GM23248 (cell line): Measurements from ENCODE around the gene CDKAL1. TPM values are rescaled to one million over a fixed set of nuclear protein-coding genes. Genes with fewer than 3 reads are reported as not detected.

ENCODE experiments used
- DNase-seq: peaks from one replicate; pipeline ENCODE4 v3.0.0-alpha.2; 2015
- H2AFZ ChIP-seq: fragments of 200-600 bp; sonication (generic); 2 replicates; pipeline ENCODE4 v1.6.1; 2016; ENCODE audit warnings: antibody characterized with exemption
- H3F3A ChIP-seq: fragments of 200-600 bp; sonication (generic); 2 replicates; pipeline ENCODE4 v1.6.1; 2016; ENCODE audit warnings: mild to moderate bottlenecking, antibody characterized with exemption, mixed run types; ENCODE audit not compliant: insufficient read depth
- H3K27ac ChIP-seq: fragments of 200-600 bp; sonication (generic); 2 replicates; pipeline ENCODE4 v1.5.1; 2016; ENCODE audit warnings: mild to moderate bottlenecking
- H3K27me3 ChIP-seq: fragments of 200-600 bp; sonication (generic); replicated peaks from 2 replicates; pipeline ENCODE4 v1.6.1; 2016; ENCODE audit warnings: mild to moderate bottlenecking; ENCODE audit not compliant: insufficient read depth
- H3K36me3 ChIP-seq: fragments of 200-600 bp; sonication (generic); 2 replicates; pipeline ENCODE4 v1.6.1; 2016; ENCODE audit warnings: low read depth, mild to moderate bottlenecking
- H3K4me1 ChIP-seq: fragments of 200-600 bp; sonication (generic); 2 replicates; pipeline ENCODE4 v1.6.1; 2016; ENCODE audit warnings: mild to moderate bottlenecking; ENCODE audit not compliant: insufficient read depth
- H3K4me2 ChIP-seq: fragments of 200-600 bp; sonication (generic); one replicate; pipeline ENCODE4 v1.6.1; 2016; ENCODE audit warnings: mild to moderate bottlenecking; ENCODE audit not compliant: unreplicated experiment
- H3K4me3 ChIP-seq: fragments of 200-600 bp; sonication (generic); 2 replicates; pipeline ENCODE4 v1.5.1; 2016; ENCODE audit warnings: mild to moderate bottlenecking
- H3K79me2 ChIP-seq: fragments of 200-600 bp; sonication (generic); 2 replicates; pipeline ENCODE4 v1.6.1; 2016; ENCODE audit warnings: mild to moderate bottlenecking; ENCODE audit not compliant: insufficient read depth
- H3K9ac ChIP-seq: fragments of 200-600 bp; sonication (generic); 2 replicates; pipeline ENCODE4 v1.6.1; 2016; ENCODE audit warnings: mild to moderate bottlenecking
- H3K9me2 ChIP-seq: fragments of 200-600 bp; sonication (generic); 2 replicates; pipeline ENCODE4 v1.6.1; 2016; ENCODE audit warnings: mixed run types, mild to moderate bottlenecking, moderate library complexity; ENCODE audit not compliant: insufficient read depth
- H3K9me3 ChIP-seq: fragments of 200-600 bp; sonication (generic); one replicate; pipeline ENCODE4 v1.6.1; 2017; ENCODE audit warnings: low read depth
- H4K20me1 ChIP-seq: fragments of 200-600 bp; sonication (generic); 2 replicates; pipeline ENCODE4 v1.6.0; 2016; ENCODE audit not compliant: insufficient read depth
- EZH2 ChIP-seq: fragments of 200-600 bp; sonication (generic); IDR thresholded peaks from 2 replicates; pipeline ENCODE4 v1.6.1; 2018; ENCODE audit warnings: antibody characterized with exemption, mild to moderate bottlenecking; ENCODE audit not compliant: insufficient read depth, poor library complexity, severe bottlenecking
- EZH2phosphoT487 ChIP-seq: fragments of 200-600 bp; sonication (generic); IDR thresholded peaks from 2 replicates; pipeline ENCODE4 v1.6.1; 2018; ENCODE audit warnings: antibody characterized with exemption, moderate library complexity, mild to moderate bottlenecking, low read depth; ENCODE audit not compliant: insufficient read depth
- WGBS, 2 experiments: methylation state at CpG; one replicate each; pipeline ENCODE4 v1.1.6; 2015 to 2017; ENCODE audit warnings: low lambda C conversion rate in 2 of 2, low coverage in 1 of 2; ENCODE audit errors: missing lambda C conversion rate in 2 of 2; 5-methylcytosine and 5-hydroxymethylcytosine counted together
- in situ Hi-C: fragments of 300-500 bp; cut with MboI; formaldehyde crosslinking; loops from 2 replicates; pipeline ENCODE4 v1.15.0; 2020
- polyA plus RNA-seq: library from polyadenylated mRNA; unstranded; fragments of >200 nt; fragmentation: Nextera tagmentation; extraction: Ambion mirVana; gene quantifications from 2 replicates; pipeline ENCODE4 v1.2.1, GENCODE V29; 2016
- total RNA-seq: library from RNA; depleted of rRNA; stranded (reverse); fragments of >200 nt; shearing (Covaris generic); gene quantifications from 2 replicates; pipeline ENCODE4 v1.2.3, GENCODE V29; 2014

CDKAL1 gene
- total and polyA plus RNA-seq, 2 experiments from 2014 or later, result 7.5 to 10.8 TPM

DNA sequence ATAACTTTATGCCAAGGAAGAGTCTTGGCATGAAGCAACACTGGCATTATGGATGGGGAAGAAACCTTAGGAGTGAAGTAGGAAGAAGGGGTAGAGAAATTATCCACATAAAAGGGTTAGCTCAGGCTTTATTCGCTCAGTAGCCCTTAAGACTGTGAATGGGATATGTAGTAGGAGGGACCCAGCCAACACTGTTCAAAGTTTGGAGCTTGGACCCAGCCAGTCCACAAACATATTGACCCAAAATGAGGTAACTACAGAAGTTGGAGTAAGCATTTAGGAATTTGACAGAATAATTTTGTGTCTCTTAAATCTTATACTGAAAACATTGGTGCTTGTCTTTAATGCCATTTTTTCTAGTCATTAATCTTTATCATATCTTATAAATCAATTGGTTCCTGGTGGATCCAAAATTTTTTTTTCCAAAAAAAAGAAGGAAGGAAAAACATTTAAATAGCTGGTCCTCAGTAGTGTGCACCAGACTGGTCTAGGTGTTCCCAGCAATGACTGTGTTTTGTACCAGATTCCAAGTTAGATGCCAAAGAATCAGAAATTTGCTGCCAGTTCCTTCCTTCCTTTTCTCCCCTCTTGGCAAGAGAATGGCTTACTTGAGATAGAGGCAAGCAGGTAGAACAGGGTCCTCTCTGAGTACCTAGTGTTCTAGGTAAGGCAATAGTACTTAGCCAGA lies 607.5 kb downstream of the CDKAL1 start:
- H4K20me1 ChIP-seq, result no peaks in the 10 kb centered on the region
- no peaks in the 10 kb centered on the region for H3K9me2 ChIP-seq
- WGBS, 2 experiments, result 90 to 100% methylated on average over 1 of the region's 1 CpG
- TF ChIP-seq EZH2phosphoT487, result no peak
- in situ Hi-C loops, result no loop called here
- H3K27me3 ChIP-seq, result no peaks in the 10 kb centered on the region
- no peaks in the 10 kb centered on the region for H3K4me1 ChIP-seq
- DNase-seq, result no peak
- no peaks in the 10 kb centered on the region for H3K79me2 ChIP-seq
- no peaks in the 10 kb centered on the region for H3K36me3 ChIP-seq
- no peak overlapping the region for H3K9ac ChIP-seq
- H3K27ac ChIP-seq, result no peak overlapping the region
- H3K4me2 ChIP-seq, result no peak overlapping the region
- H3K4me3 ChIP-seq, result no peak overlapping the region
- H3F3A ChIP-seq, result no peaks in the 10 kb centered on the region
- H3K9me3 ChIP-seq, result no peaks in the 10 kb centered on the region
- H2AFZ ChIP-seq, result no peak overlapping the region

DNA sequence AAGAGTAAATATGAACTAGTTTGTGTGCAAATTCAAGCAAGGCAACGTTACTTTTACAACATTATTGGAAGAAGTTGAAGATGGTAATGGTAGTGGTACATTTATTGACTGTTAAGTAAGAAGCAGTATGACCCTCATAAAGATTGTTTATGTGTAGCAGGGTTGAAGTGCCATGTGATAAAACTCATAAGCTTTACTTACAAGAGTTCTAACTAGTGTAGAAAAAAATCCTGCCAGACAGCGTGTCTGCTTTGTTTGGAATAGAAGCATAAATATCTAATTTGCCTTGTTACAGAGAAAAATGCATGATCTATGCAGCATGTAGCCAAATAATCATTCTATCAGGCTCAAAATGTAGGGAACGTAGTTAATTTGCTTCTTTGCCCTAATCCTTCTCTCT lies 608.5 kb downstream of the CDKAL1 start:
- H3K27me3 ChIP-seq, result no peaks in the 10 kb centered on the region
- 68 to 70% methylated on average over 3 of the region's 3 CpGs for WGBS, 2 experiments
- no peaks in the 10 kb centered on the region for H3K4me1 ChIP-seq
- DNase-seq, result no peak
- no peak for TF ChIP-seq EZH2
- TF ChIP-seq EZH2phosphoT487, result no peak
- in situ Hi-C loops, result no loop called here
- H3K36me3 ChIP-seq, result no peaks in the 10 kb centered on the region
- H2AFZ ChIP-seq, result no peak overlapping the region
- no peaks in the 10 kb centered on the region for H3K9me2 ChIP-seq
- no peak overlapping the region for H3K27ac ChIP-seq
- H3F3A ChIP-seq, result no peaks in the 10 kb centered on the region
- H3K4me3 ChIP-seq, result no peak overlapping the region
- no peak overlapping the region for H3K4me2 ChIP-seq
- no peaks in the 10 kb centered on the region for H3K79me2 ChIP-seq
- H3K9me3 ChIP-seq, result no peaks in the 10 kb centered on the region
- H4K20me1 ChIP-seq, result no peaks in the 10 kb centered on the region
- H3K9ac ChIP-seq, result no peak overlapping the region

DNA sequence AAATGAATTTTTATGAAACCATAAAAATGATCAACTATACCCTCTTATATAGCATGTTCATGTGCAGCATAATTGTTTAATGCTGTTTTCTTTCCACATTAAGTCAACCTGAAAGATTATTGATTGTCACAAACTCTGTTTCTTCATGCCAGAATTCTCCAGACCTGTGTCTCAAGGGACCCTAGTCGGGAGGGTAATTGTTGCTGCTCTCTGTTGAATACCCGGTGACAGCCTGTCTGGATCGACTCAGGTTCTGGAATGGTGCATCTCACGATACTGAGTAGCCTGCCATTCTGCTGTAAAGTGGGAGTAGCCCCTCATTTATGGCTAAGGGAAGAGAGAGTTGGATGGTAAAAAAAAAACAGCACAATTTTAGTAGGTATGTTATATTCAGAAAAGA lies 609.4 kb downstream of the CDKAL1 start:
- DNase-seq, result no peak
- Histone ChIP-seq H3K4me3 (no peak overlapping the region), H4K20me1 (no peaks in the 10 kb centered on the region), H3K79me2 (no peaks in the 10 kb centered on the region), H3K27me3 (no peaks in the 10 kb centered on the region), H3K27ac (no peak overlapping the region), H3K9me2 (no peaks in the 10 kb centered on the region), H3K4me1 (no peaks in the 10 kb centered on the region), H3K9ac (no peak overlapping the region), H2AFZ (no peak overlapping the region), H3F3A (no peaks in the 10 kb centered on the region), H3K9me3 (no peaks in the 10 kb centered on the region), H3K36me3 (no peaks in the 10 kb centered on the region), H3K4me2 (no peak overlapping the region)
- in situ Hi-C loops, result no loop called here
- WGBS, 2 experiments, result 62 to 65% methylated on average over 4 of the region's 4 CpGs
- TF ChIP-seq EZH2 (no peak), EZH2phosphoT487 (no peak)

DNA sequence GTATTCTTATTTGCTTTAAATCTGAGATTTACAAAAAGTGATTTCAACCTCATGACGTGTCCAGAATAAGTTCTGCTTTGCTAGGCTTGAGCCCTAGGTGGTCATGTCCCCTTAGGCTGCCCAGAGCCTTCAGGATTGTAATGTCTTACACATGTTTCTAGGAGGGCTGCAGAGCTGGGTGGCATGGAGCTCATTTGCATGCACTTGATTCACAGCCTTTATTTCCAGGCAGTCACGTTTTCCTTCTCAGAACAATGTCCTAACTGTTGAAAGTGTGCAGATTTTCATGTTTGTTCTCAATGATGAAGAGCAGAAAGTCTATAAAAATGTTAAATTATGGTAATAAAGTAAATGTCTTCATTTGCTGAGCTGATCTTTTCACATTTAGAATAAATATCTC lies 610.7 kb downstream of the CDKAL1 start:
- WGBS, 2 experiments, result 95 to 98% methylated on average over 2 of the region's 2 CpGs
- Histone ChIP-seq H3K27ac (no peak overlapping the region), H3K4me3 (no peak overlapping the region), H3K9ac (no peak overlapping the region), H3K9me3 (no peaks in the 10 kb centered on the region), H3K36me3 (no peaks in the 10 kb centered on the region), H3K79me2 (no peaks in the 10 kb centered on the region), H3K27me3 (no peaks in the 10 kb centered on the region), H3K4me2 (no peak overlapping the region), H3F3A (no peaks in the 10 kb centered on the region), H4K20me1 (no peaks in the 10 kb centered on the region), H3K4me1 (no peaks in the 10 kb centered on the region), H3K9me2 (no peaks in the 10 kb centered on the region), H2AFZ (no peak overlapping the region)
- no peak for DNase-seq
- no peak for TF ChIP-seq EZH2
- no peak for TF ChIP-seq EZH2phosphoT487
- in situ Hi-C loops, result no loop called here

DNA sequence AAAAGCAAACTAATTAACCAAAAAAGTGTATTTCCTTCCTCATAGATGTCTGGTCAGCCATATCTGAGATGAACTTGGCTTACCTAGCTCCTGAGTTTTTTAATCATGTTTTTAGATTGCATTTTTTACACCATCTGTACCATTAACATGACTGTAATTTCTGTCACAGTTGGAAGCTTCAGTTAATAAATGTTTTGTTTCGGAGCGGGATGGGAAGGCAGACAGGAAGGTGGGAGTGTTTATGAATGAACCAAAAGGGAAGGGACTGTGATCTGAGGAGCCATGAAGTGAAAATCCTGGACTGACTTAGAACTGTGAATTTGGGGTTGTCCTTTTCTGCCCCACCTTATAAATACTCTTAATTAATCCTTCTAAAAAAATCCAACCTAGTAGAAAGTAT lies 613.7 kb downstream of the CDKAL1 start:
- Histone ChIP-seq H3K4me2 (no peak overlapping the region), H3K4me1 (no peaks in the 10 kb centered on the region), H3F3A (no peaks in the 10 kb centered on the region), H3K79me2 (no peaks in the 10 kb centered on the region), H3K4me3 (no peak overlapping the region), H3K36me3 (no peaks in the 10 kb centered on the region), H4K20me1 (no peaks in the 10 kb centered on the region), H3K27me3 (no peaks in the 10 kb centered on the region), H3K9ac (no peak overlapping the region), H2AFZ (no peak overlapping the region), H3K9me2 (no peaks in the 10 kb centered on the region), H3K9me3 (no peaks in the 10 kb centered on the region), H3K27ac (no peak overlapping the region)
- WGBS, 2 experiments, result 68 to 71% methylated on average over 2 of the region's 2 CpGs
- no peak for TF ChIP-seq EZH2phosphoT487
- TF ChIP-seq EZH2, result no peak
- DNase-seq, result no peak
- in situ Hi-C loops, result no loop called here
